ENCODE measurements around the gene TTBK2. TPM values are rescaled to one million over a fixed set of nuclear protein-coding genes. Genes with fewer than 3 reads are reported as not detected.

The TTBK2 gene
- total RNA-seq, 1 donor from 2014 or later = 47.8 TPM

DNA sequence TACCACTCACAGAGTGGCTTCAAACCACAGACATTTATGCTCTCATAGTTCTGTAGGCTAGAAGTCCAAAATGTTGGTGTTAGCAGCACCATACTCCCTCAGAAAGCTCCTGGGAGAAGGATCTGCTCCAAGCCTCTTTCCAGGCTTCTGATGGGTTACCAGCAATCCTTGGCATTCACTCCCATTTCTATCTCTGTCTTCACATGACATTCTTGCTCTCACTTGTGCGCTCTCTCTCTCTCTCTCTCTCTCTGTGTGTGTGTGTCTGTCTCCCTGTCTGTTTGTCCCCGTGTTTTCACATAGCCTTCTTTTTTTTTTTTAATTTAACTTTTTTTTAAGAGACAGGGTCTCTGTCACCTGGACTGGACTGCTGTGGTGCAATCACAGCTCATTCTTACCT, 209.9 kb downstream of the TTBK2 start:
- TF ChIP-seq CTCF (IDR thresholded peaks at IDR 0.05; ENCODE audit: partially characterized antibody, unreplicated experiment) = no peak
- Mint-ChIP-seq H3K9me3 (ENCODE audit: unreplicated experiment) (no peaks in the 10 kb centered on the region), H3K4me1 (ENCODE audit: low read depth, unreplicated experiment) (peaks cover 3% of the 10 kb centered on the region), H3K36me3 (ENCODE audit: unreplicated experiment) (peaks cover 4% of the 10 kb centered on the region), H3K27ac (ENCODE audit: unreplicated experiment) (no peak overlapping the region), H3K27me3 (ENCODE audit: unreplicated experiment) (peaks cover 2% of the 10 kb centered on the region), H3K4me3 (ENCODE audit: unreplicated experiment) (no peak overlapping the region)
- DNase-seq = no peak

DNA sequence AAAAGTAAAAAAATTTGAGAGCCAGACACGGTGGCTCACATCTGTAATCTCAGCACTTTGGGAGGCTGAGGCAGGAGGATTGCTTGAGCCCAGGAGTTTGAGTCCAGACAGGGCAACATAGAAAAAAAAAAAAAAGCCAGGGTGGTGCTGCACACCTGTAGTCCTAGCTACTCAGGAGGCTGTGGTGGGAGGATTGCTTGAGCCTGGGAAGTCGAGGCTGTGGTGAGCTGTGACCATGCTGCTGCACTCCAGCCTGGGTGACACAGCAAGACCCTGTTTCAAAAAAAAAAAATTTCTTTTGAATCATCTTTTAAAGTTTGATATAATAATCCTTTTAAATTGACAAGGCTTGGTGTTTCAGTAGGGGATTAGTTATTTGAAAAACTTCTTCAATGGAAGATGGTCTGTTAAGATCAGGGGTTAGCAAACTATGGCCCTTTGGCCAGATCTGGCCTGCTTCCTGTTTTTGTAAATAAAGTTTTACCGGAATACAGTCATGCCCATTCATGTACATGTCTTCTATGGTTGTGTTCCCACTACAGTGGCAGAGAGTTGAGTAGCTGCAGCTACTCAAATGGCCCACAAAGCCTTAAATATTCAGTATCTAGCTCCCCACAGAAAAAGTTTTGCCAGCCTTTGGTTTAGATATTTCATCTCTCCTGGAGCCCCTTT, 212.6 kb downstream of the TTBK2 start:
- no peaks in the 10 kb centered on the region for H3K27me3 Mint-ChIP-seq (ENCODE audit: unreplicated experiment)
- TF ChIP-seq CTCF (IDR thresholded peaks at IDR 0.05; ENCODE audit: partially characterized antibody, unreplicated experiment) = no peak
- no peaks in the 10 kb centered on the region for H3K4me1 Mint-ChIP-seq (ENCODE audit: low read depth, unreplicated experiment)
- H3K9me3 Mint-ChIP-seq (ENCODE audit: unreplicated experiment) = no peaks in the 10 kb centered on the region
- no peak for DNase-seq
- no peaks in the 10 kb centered on the region for H3K36me3 Mint-ChIP-seq (ENCODE audit: unreplicated experiment)
- no peak overlapping the region for H3K4me3 Mint-ChIP-seq (ENCODE audit: unreplicated experiment)
- H3K27ac Mint-ChIP-seq (ENCODE audit: unreplicated experiment) = no peak overlapping the region

GRCh38 chr15:42707068-42707467, 213.5 kb downstream of the TTBK2 start:
- Mint-ChIP-seq H3K27me3 (ENCODE audit: unreplicated experiment) (no peaks in the 10 kb centered on the region), H3K36me3 (ENCODE audit: unreplicated experiment) (no peaks in the 10 kb centered on the region)
- no peak for DNase-seq

GRCh38 chr15:42705336-42705735, 215.2 kb downstream of the TTBK2 start:
- Mint-ChIP-seq H3K9me3 (ENCODE audit: unreplicated experiment) (no peaks in the 10 kb centered on the region), H3K27me3 (ENCODE audit: unreplicated experiment) (no peaks in the 10 kb centered on the region), H3K27ac (ENCODE audit: unreplicated experiment) (no peak overlapping the region), H3K4me3 (ENCODE audit: unreplicated experiment) (no peak overlapping the region), H3K4me1 (ENCODE audit: low read depth, unreplicated experiment) (no peaks in the 10 kb centered on the region), H3K36me3 (ENCODE audit: unreplicated experiment) (peaks cover 11% of the 10 kb centered on the region)
- no peak for TF ChIP-seq CTCF (IDR thresholded peaks at IDR 0.05; ENCODE audit: partially characterized antibody, unreplicated experiment)
- DNase-seq = no peak

More at GRCh38 chr15:42707068-42707467, 213.5 kb downstream of the TTBK2 start:
- Mint-ChIP-seq H3K9me3 (ENCODE audit: unreplicated experiment) (no peaks in the 10 kb centered on the region), H3K4me1 (ENCODE audit: low read depth, unreplicated experiment) (no peaks in the 10 kb centered on the region), H3K27ac (ENCODE audit: unreplicated experiment) (no peak overlapping the region), H3K4me3 (ENCODE audit: unreplicated experiment) (no peak overlapping the region)
- no peak for TF ChIP-seq CTCF (IDR thresholded peaks at IDR 0.05; ENCODE audit: partially characterized antibody, unreplicated experiment)

GRCh38 chr15:42704492-42704926, 216.1 kb downstream of the TTBK2 start:
- H3K4me1 Mint-ChIP-seq (ENCODE audit: low read depth, unreplicated experiment) = no peaks in the 10 kb centered on the region
- H3K27ac Mint-ChIP-seq (ENCODE audit: unreplicated experiment) = no peak overlapping the region
- TF ChIP-seq CTCF (IDR thresholded peaks at IDR 0.05; ENCODE audit: partially characterized antibody, unreplicated experiment) = peak; percentile 69
- H3K4me3 Mint-ChIP-seq (ENCODE audit: unreplicated experiment) = no peak overlapping the region
- DNase-seq = peak; percentile 79
- H3K27me3 Mint-ChIP-seq (ENCODE audit: unreplicated experiment) = no peaks in the 10 kb centered on the region
- H3K36me3 Mint-ChIP-seq (ENCODE audit: unreplicated experiment) = peaks cover 17% of the 10 kb centered on the region
- no peaks in the 10 kb centered on the region for H3K9me3 Mint-ChIP-seq (ENCODE audit: unreplicated experiment)

Data from glutamatergic neuron (in vitro differentiated cells).